Measurements from ENCODE around the gene SELENBP1.
"Not testable (repeated sequence)": the region's sequence is repeated elsewhere in the genome, so short reads cannot be mapped to it uniquely, and the experiment has no call there.

SELENBP1 gene

GRCh38 chr1:151377150-151377884, 4.8 kb upstream of the SELENBP1 start:
- DNase-seq (ENCODE audit: low read depth in 4 of 4, low spot score in 1 of 4), result no peak

DNA sequence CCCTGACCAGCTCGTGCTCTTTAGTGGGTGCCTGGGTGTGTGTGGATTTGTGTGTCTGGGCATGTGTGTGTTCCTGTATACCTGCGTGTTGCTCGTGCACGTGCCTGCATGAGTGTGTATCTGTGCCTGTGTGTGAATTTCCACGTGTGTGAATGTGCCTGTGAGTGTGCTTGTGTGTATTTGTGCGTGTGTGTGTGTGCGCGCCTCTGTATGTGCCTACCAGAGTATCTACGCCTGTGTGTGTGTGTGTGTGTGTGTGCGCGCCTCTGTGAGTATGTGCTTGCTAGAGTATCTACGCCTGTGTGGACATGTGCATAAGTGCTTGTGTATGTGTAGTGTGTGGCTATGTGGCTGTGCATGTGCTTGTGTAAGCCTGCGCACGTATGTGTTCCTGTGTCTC, 691 bp upstream of the SELENBP1 start:
- DNase-seq (ENCODE audit: low read depth in 4 of 4, low spot score in 1 of 4), result no peak

DNA sequence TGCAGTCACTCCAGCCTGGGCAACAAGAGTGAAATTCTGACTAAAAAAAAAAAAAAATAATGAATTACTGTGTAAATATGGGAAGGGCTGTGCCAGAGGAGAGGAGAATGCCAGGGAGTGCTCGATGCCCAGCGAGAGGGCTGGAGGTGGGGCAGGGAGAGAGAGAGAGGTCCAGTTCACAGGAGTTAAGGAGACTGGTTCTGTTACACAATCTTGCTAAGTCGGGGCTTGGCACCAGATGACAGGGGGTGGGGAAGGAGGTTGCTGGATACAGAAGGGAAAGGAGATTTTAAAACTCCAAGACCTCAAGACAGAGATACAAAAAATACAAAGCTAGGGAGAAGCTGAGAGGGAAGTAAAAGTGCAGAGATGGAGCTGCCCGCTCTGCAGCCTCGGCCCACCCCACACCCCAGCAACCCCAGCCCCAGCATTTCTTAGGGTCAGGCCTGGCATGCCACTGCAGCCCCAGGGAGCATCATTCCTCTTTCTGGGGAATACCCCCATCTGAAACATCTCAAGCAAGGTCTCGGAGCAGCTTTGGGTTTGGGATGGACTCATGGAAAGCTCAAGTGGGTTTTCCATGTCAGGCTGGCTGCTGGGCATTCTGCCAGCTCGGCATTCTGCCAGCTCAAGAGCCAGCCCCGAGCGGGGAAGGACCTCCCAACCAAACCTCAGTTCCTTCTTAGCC, 991 bp downstream of the SELENBP1 start:
- DNase-seq (ENCODE audit: low read depth in 4 of 4, low spot score in 1 of 4), result no peak

DNA sequence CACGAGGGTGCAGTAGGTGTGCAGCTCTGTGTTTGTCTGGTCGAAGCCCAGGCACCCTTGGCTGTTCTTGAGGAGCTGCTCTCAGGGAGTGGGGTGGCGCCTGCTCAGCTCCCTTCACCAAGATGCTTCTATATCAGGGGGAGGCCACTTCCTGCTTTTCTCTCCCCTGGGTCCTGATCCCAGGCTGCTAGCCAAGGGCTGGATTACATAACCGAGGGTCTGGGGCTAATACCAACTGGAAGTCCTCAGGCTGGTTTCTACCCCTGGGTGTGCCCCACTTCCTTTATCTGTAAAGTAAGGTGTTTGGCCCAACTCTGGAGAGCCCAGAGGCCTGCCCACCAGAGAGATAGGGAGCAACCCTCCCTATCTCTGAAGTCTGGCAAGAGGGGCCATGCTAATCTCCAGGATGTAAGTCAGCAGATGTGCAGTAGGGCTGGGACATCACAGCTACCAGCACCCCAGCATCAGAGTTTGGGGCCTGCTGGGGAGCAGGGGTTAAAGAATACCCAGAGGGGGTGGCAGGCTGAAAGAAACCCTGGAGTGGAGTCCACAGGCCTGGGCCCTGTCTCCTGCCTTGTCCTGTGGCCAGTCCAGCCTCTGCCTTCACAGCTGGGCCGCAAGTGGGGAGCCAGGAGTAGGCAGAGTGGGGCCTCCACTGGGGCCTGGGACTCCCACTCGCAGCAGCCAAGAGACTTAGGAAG, 2.1 kb downstream of the SELENBP1 start:
- no peak for DNase-seq (ENCODE audit: low read depth in 4 of 4, low spot score in 1 of 4)

GRCh38 chr1:151369621-151370048, 2.9 kb downstream of the SELENBP1 start:
- no peak for DNase-seq (ENCODE audit: low read depth in 4 of 4, low spot score in 1 of 4)

DNA sequence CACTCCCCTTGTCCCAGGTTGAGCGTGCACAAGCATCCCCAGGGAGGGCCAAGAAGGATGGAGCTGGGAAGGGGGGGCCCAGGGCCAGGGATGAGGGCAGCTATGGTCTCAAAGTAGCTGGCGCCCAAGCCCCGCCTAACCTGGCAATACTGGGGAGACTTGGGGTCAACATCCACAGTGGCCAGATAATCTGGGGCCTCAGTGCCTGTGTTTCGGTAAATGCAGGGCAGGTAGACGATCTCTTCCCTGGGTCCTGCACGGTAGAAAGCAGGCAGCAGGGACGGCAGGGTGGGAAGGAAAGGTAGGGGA, 3.2 kb downstream of the SELENBP1 start:
- DNase-seq (ENCODE audit: low read depth in 4 of 4, low spot score in 1 of 4), result no peak

GRCh38 chr1:151368393-151369301, 3.9 kb downstream of the SELENBP1 start:
- no peak for DNase-seq (ENCODE audit: low read depth in 4 of 4, low spot score in 1 of 4)

DNA sequence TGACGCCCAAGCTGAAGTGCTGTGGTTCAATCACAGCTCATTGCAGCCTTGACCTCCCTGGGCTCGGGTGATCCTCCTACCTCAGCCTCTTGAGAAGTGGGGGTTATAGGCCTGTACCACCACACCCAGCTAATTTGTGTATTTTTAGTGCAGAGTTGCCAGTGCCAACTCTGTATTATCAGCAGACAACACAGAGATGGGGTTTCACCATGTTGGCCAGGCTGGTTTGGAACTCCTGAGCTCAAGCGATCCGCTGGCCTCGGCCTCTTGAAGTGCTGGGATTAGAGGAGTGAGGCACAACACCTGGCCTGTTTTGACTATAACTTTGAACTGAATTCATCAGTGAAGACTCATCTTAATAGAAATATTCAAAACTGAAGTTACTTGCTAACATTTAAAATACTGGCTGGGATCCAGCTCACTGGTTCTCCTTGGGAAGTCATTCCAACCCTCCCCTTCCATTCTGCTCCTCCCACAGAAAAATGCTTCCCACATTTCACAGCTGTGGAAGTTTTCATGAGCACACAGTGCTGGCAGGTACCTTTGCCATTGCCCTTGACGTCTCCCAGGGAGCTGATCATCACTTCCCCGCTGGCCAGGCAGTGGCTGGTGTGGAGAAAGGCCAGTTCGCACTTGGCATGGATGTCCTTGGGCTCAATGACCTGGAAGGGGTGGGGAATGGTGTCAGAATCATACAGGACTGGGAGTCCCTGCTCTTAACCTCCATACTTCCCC, 4.7 kb downstream of the SELENBP1 start:
- DNase-seq (ENCODE audit: low read depth in 4 of 4, low spot score in 1 of 4), result no peak

DNA sequence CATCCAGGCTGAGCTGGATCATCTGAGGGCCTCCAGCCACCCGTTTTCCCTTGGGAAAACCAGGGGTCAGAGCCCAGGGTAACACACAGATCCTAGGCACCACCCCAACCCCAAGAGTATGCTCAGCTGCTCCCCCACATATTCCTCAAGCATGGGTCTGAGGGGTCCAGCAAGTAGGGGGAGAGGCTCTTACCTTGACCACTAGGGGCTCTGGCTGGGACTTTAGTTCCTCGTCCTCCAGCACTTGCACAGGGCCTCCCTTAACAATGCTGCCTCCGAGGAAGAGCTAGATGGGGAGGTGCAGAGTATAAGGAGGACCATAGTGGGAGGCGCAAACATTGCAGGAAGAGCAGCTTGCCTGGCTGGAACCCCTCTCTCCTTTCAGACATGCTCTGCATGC, 7.5 kb downstream of the SELENBP1 start:
- no peak for DNase-seq (ENCODE audit: low read depth in 4 of 4, low spot score in 1 of 4)

DNA sequence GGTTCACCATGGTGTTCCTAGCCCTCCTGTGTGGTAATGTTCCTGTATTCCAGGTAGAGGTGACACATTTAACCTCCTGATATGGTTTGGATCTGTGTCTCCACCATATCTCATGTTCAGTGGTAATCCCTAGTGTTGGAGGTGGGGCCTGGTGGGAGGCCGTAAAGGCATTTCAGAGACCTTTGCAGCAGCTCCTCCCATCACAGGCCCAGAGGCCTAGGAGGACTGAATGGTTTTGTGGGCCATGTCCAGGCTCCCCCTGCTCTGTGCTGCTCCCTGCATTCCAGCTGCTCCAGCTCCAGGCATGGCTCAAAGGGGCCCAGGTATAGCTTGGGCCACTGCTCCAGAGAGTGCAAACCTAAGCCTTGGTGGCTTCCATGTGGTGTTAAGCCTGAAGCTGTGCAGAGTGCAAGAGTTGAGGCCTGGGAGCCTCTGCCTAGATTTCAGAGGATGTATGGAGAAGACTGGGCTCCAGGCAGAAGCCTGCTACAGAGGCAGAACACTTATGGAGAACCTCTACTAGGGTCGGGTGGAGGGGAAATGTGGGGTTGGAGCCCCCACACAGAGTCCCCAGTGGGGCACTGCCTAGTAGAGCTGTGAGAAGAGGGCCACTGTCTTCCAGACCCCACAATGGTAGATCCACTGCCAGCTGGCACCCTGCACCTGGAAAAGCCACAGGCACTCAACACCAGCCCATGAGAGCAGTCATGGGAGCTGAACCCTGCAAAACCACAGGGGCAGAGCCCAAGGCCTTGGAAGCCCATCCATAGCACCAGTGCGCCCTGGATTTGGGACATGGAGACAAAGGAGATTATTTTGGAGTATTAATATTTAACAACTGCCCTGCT, 10.0 kb downstream of the SELENBP1 start:
- no peak for DNase-seq (ENCODE audit: low read depth in 4 of 4, low spot score in 1 of 4)

DNA sequence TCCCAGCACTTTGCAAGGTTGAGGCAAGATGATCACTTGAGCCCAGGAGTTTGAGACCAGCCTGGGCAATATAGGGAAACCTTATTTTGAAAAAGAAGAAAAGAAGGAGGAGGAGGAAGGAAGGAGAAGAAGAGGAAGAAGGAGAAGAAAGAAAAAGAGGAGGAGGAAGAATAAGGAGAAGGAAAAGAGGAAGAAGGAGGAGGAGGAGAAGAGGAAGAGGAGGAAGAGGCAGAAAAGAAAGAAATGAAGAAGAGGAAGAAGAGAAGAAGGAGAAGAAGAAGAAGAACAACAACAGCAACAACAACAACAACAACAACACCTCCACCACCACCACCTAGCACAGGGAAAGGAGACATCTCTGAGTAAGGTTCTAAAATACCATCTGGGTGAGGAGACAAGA, 10.6 kb downstream of the SELENBP1 start:
- DNase-seq (ENCODE audit: low read depth in 4 of 4, low spot score in 1 of 4), result no peak

DNA sequence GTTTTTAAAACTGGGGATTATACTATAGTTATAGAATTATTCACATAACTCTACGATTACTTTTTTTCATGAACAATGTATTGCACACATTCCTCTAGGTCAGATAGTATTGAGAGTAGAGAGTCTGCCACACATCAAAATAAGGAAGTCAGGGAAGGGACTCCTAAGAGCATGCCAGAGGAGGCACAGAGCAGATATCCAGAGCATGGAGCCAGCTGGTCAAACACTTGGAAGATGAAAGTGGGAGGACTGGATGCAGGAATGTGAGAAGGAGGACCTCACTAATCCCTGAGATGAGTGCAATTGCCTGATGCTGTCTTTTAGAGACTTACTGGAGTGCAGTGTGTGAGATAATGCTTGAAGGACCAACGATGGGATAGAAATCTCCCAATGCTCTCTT, 15.8 kb downstream of the SELENBP1 start:
- DNase-seq (ENCODE audit: low read depth in 4 of 4, low spot score in 1 of 4), result no peak

DNA sequence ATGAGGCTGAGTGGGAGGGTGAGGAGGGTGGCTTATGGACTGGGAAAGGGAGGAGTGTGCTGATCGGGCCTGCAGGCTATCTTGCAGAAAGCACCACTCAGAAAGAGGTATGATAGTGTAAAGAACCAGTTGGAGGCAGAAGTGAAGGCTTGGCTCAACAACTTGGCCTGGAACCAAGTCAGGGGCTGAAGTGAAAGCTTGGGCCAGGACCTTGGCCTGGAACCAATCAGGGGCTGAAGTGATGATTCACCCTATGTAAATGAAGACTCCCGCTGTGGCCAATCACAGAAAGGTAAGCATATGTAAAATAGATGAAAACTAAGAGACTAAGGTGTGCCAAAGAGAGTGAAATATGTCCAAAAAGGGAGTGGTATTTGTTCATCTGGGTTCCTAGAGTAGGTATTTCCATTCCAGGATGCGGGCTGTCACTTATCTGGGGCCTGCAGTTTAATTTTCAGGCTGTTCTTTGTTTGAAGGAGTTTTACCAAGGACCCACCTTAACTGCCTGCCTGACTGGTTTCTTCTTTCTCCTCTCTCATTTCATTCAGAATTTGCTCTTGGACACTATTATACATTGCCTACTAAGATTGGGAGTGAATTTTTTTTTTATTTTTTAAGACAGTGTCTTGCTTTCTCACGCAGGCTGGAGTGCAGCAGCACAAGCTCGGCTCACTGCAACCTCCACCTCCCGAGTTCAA, 20.3 kb downstream of the SELENBP1 start:
- DNase-seq (ENCODE audit: low read depth in 4 of 4, low spot score in 1 of 4), result no peak

GRCh38 chr1:151350323-151350722, 22.2 kb downstream of the SELENBP1 start:
- DNase-seq (ENCODE audit: low read depth in 4 of 4, low spot score in 1 of 4), result not testable (repeated sequence)

GRCh38 chr1:151347523-151348246, 24.8 kb downstream of the SELENBP1 start:
- DNase-seq (ENCODE audit: low read depth in 4 of 4, low spot score in 1 of 4), result no peak

DNA sequence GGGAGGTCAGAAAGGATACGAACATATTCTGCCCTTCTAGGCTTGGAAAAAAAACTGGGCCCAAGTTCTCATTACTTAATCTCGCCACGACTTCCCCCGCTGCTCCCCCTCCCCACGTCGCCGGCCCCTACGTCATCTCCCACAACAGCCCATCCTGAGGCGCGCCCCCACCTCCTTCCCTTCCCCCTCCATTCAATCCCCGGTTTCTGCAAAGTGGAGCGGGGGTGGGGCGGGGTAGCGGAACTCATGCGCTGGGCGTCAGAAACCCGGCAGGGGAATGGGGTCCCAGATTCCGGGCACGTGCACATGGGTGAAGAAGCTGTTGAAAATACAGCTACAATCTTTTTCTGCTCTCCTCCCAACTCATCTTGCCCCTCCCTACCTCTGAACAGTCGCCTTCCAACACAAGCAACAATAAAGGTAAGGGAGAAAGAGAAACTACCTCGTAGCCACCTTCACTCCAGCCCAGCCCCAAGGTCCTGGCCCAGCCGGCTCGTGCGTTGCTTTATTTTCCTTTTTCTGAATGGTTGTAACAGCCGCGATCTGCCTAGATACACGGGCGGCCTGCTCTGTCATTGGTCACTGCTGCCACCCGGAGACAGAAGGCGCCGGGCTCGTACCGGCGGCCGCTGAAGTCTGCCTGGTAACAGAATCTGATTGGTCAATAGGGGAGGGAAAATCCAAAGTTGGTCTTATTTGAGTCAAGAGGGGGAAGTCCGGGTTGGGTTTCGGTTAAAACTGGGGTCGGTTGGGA, 25.6 kb downstream of the SELENBP1 start, which contains the start of gene RFX5:
RFX5 (minus strand) TSS at position 484 of the 754 bp plus-strand sequence. CDS start 932 bp downstream, outside the sequence.
- peak; percentile 76 to 88 (median 82) for DNase-seq (ENCODE audit: low read depth in 4 of 4, low spot score in 1 of 4)

GRCh38 chr1:151346082-151346768, 26.3 kb downstream of the SELENBP1 start:
- no peak for DNase-seq (ENCODE audit: low read depth in 4 of 4, low spot score in 1 of 4)
